Subcutaneous adipose tissue (tissue), 4 donors: ENCODE data around the gene DYNC2LI1. TPM values are rescaled to one million over a fixed set of nuclear protein-coding genes. Genes with fewer than 3 reads are reported as not detected.

Experiments used
- total RNA-seq, 4 donors: library from RNA; depleted of rRNA; stranded (reverse); fragments of >200 nt; gene quantifications; one replicate each; pipeline ENCODE4 v1.1.0, GENCODE V29; 2016
- TF ChIP-seq, protein P1 (sequence below): fragments of 450-650 bp; IDR thresholded peaks from one replicate; pipeline ENCODE4 v1.5.1; 2016; ENCODE audit warnings: low read depth, mild to moderate bottlenecking, control low read depth, antibody characterized with exemption, moderate library complexity

The DYNC2LI1 gene
- total RNA-seq: 10 to 100 TPM; 32.0 to 41.4 (median 34.5) TPM

DNA sequence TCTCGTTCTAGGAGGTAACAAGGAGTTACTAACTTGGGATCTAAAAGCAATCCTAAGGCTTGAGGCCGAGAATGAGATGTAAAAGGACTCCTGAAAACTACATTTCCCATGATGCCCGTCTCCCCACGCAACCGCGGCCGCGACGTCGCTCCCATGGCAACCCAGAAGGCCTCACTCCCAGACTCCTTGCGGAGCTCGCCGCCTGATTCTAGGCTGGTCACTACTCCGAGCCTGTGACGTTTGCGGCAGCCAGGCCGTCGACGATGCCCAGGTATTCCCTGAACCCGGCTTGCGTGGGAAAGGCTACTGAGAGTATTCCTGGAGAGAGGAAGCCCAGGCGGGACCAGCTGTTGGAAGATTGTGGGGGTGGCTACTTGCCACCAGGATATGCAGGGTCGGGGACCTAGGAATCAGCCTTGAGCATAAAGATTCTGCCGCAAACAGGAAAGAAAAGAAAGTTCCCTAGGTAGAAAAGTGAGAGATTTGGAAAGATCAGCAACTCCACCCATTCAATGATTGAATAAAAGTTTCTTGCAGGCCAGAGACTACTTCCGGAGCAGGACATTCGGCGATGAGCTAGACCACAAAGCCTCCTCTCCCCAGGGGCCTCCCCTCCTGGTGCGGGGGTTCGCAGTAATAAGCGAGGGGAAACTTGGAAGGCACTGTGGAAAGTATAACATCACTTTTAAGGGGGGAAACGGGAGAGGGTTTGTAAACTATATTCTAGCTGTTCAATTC lies at the start of gene DYNC2LI1:
Gene DYNC2LI1 (plus strand): TSS at position 164 of the 738 bp plus-strand sequence. CDS start 100 bp downstream, at position 264.
- TF ChIP-seq, protein P1, sequence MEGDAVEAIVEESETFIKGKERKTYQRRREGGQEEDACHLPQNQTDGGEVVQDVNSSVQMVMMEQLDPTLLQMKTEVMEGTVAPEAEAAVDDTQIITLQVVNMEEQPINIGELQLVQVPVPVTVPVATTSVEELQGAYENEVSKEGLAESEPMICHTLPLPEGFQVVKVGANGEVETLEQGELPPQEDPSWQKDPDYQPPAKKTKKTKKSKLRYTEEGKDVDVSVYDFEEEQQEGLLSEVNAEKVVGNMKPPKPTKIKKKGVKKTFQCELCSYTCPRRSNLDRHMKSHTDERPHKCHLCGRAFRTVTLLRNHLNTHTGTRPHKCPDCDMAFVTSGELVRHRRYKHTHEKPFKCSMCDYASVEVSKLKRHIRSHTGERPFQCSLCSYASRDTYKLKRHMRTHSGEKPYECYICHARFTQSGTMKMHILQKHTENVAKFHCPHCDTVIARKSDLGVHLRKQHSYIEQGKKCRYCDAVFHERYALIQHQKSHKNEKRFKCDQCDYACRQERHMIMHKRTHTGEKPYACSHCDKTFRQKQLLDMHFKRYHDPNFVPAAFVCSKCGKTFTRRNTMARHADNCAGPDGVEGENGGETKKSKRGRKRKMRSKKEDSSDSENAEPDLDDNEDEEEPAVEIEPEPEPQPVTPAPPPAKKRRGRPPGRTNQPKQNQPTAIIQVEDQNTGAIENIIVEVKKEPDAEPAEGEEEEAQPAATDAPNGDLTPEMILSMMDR: no peak

DNA sequence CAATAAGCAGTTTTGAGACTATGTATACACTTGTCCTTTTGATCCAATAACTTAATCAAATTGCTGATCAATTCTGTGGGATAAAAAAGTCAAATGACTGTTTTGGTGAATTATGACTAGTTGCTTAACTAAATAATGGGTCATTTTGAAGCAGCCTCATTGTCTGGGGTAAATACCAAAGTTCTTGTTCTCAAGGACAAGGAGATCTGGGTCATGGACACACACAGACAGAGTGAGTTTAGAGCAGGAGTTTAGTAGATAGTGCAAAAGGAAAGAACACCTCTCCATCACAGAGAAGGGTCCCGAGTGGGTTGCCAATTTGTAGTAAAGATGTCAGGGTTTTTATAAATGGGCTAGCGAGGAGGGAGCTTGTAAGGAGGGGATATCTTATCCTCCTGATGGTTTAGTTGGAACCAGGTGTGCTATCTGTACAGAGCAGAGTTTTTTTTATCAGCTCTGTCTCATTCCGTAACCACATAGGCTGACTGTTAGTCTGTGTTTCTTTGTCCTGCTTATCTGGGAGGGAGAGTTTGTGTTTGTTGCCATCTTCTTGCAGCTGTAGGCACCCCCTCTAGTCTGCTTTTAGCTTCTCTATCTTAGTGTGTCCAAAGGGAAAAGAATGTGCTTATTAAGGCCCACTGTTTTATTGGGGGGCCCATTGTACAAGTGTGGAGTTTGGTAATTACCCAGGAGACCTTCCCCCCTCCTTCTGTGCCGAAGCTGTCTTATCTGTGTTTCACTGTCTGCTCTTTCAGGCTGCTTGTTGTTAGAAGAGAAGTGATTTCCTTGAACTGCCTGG lies 48.9 kb upstream of the DYNC2LI1 start:
- TF ChIP-seq, protein P1: no peak

DNA sequence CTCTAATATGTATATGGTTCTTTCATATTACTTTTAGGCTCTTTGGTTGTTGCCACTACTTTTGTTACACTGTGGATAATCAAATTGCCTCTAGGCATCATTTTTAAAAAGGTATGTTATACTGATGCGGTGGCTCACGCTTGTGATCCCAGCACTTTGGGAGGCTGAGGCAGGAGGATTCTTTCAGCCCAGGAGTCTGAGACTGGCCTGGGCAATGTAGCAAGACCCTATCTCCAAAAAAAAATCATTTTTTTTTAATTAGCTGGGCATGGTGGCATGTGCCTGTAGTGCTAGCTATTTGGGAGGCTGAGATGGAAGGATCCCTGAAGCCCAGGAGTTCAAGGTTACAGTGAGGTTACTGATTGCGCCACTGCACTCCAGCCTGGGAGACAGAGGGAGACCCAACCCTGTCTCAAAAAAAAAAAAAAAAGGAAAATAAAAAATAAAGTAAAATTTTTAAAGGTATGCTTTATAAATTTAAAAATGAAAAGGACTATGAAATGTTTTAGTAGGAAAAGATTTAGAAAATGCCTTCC lies 48.1 kb upstream of the DYNC2LI1 start:
- TF ChIP-seq, protein P1: no peak

GRCh38 chr2:43727634-43728014 lies 46.2 kb upstream of the DYNC2LI1 start:
- TF ChIP-seq, protein P1: no peak

GRCh38 chr2:43729491-43730174 lies 44.2 kb upstream of the DYNC2LI1 start:
- TF ChIP-seq, protein P1: no peak

DNA sequence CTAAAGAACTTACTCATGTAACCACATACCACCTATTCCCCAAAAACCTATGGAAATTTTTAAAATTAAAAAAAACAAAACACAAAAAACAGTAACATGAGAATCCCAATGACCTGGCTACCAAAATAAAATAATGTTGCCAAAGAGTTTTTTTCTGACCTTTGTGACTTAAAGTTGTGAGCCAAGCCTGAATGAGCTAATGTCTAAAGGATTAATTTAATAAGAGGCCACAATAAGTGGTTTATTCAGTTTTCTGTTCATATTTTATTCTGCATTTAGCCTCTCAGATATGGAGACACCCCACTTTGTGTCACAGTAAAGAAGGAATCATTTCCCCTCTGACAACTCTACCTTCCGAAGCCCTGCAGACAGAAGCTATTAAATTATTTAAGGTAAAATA lies 42.6 kb upstream of the DYNC2LI1 start:
- TF ChIP-seq, protein P1: no peak
